Left colon (tissue), 2 donors: ENCODE measurements around the gene ZNF148. TPM values are rescaled to one million over a fixed set of nuclear protein-coding genes. Genes with fewer than 3 reads are reported as not detected.
A peak's percentile ranks its signal among the peaks of the same experiment; 100 is the strongest.
"Not testable (repeated sequence)": the region's sequence is repeated elsewhere in the genome, so short reads cannot be mapped to it uniquely, and the experiment has no call there.

Source experiments
- ATAC-seq: fragments of 200-7000 bp; cut with Tn5 transposase; one replicate; pipeline ENCODE4 v1.9.1; 2020; ENCODE audit warnings: mild to moderate bottlenecking, moderate library complexity
- DNase-seq, 2 donors: peaks; one replicate each; pipeline ENCODE4 v3.0.0-alpha.2; 2020
- intact Hi-C, 2 donors: fragments of 100-400 bp; cut with DNase I in 1 of 2; cut with micrococcal nuclease in 1 of 2; formaldehyde crosslinking; loops; one replicate each; pipeline versions ENCODE4 v1.11.2 to v1.14.0; 2022; cut with DNase I, micrococcal nuclease
- total RNA-seq, 2 donors: library from RNA; stranded (reverse); fragmentation: NEBNext Ultra II Directional; extraction: Animal tissue kit (Norgen Biotek cat#: 25700); gene quantifications; one replicate each; pipeline ENCODE4 v1.2.1, GENCODE V29; 2021
- donor health status: DM: no; HTN: no; CAD: no.
- donor health status: DM: yes; HTN: yes; CAD: no.

The ZNF148 gene
- total RNA-seq, 2 donors from 2014 or later, result 44.3 to 48.6 TPM

- no peak for ATAC-seq
- intact Hi-C loops, result no loop called here
Observed at GRCh38 chr3:125349055-125349454, 26.1 kb downstream of the ZNF148 start.

DNA sequence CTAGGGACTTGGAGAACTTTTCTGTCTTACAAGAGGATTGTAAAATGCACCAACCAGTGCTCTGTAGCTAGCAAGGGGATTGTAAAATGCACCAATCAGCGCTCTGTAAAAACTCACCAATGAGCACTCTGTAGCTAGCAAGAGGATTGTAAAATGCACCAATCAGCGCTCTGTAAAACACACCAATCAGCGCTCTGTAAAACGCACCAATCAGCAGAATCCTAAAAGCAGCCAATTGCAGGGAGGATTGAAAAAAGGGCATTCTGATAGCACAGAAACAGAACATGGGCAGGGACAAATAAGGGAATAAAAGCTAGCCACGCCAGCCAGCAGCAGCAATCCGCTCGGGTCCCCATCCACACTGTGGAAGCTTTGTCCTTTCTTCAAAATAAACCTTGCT, 31.8 kb downstream of the ZNF148 start:
- intact Hi-C loops, ATAC-seq, DNase-seq: not testable (repeated sequence)

More at GRCh38 chr3:125349055-125349454, 26.1 kb downstream of the ZNF148 start:
- DNase-seq, result no peak

GRCh38 chr3:125340121-125340520, 35.0 kb downstream of the ZNF148 start:
- DNase-seq (no peak), ATAC-seq (no peak)
- intact Hi-C loops, result no loop called here

GRCh38 chr3:125337506-125337905, 37.6 kb downstream of the ZNF148 start:
- intact Hi-C loops, result no loop called here
- DNase-seq (no peak), ATAC-seq (no peak)

- DNase-seq (no peak), ATAC-seq (no peak)
- intact Hi-C loops, result no loop called here
Observed at GRCh38 chr3:125334675-125335560, 40.2 kb downstream of the ZNF148 start.

DNA sequence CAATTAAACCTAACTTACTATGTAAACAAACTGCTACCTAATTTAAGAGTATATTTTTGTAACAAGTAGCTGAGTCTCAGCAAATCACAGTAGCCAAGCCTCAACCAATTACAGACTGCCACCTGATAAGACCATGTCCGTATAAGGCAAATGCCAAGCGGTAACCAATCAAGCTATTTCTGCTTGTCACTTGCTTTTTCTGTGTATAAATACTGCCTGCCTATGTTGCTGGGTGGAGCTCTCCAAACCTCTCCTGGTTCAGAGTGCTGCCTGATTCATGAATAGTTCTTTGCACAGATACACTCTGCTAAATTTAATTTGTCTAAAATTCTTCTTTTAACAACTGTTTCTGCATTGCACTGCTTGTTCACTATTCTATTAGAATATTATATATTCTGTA, 42.6 kb downstream of the ZNF148 start:
- intact Hi-C loops, result no loop called here
- peak; percentile 61 for ATAC-seq

DNA sequence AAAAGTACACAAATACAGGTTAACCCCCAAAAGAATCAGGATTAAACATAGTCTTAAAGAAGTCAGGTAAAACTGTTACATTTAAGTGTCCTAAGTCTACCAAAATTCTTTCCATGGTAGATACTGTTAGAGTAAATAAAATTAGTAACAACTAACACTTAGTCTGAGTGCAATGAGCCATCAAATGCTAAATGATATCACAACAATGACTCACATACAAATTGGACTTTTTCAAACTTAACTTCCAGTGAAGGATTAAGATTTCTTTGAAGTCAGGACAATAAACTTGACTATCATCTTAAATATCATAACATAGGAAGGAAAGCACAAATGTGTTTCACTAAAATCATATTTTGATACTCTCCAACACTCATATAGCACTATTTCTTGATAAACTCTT, 43.9 kb downstream of the ZNF148 start:
- intact Hi-C loops, result no loop called here
- ATAC-seq (no peak), DNase-seq (no peak)

More for the DNA sequence above, 42.6 kb downstream of the ZNF148 start:
- DNase-seq, result no peak

- no peak for DNase-seq
- no peak for ATAC-seq
- intact Hi-C loops, result no loop called here
Observed at GRCh38 chr3:125326957-125327356, 48.2 kb downstream of the ZNF148 start.

GRCh38 chr3:125325746-125326145, 49.4 kb downstream of the ZNF148 start:
- ATAC-seq (no peak), DNase-seq (no peak)
- intact Hi-C loops, result no loop called here

DNA sequence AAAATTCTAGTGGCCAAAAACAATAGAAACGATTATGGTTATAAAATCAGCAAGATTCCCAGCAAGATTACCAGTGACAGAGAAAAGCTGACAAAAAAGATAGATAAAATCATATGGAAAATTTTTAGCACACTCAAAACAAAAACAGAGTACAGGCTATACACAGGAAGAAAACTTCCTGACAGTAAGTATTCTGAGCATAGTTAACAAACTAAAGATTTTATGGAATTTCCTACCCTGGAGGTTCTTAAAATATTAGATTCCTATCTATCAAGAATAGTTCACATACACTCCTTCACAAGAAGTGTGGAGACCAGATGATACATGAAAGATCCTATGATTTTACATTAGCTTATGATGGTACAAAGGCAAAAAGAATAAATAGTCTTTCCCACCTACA, 50.8 kb downstream of the ZNF148 start:
- intact Hi-C loops, result no loop called here
- DNase-seq (no peak), ATAC-seq (no peak)

DNA sequence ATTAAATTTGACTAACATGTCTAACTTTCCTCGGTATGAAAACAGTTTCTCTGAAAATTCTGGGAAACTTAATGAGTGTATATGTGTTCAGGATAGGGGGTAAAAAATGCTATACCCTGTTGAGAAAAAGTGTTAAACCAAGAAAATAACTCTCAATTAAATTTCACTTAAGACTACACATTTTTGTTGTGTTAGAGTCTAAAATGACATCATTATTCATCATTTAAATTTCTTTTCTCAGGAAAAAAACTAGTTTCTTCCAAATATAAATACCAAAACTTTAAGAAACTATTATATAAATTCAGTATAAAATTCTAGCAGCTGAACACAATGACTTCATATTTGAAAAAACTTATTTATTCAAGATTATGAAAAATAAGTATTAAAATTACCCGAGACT, 52.2 kb downstream of the ZNF148 start:
- DNase-seq, result no peak
- intact Hi-C loops, result no loop called here
- ATAC-seq, result no peak

DNA sequence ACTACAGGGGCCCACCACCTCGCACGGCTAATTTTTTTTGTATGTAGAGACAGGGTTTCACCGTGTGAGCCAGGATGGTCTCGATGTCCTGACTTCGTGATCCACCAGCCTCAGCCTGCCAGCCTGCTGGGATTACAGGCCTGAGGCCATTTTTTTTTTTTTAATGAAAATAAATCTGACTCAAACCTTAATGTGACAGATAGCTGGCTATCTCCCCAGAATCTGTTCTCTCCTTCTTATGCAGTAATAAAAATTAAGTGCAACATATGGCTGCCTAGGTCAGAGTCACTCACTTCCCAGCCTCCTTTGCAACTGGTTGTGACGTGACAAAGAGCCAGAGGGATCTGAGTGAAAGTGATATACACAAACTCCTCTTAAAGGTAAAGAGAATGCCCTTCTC, 53.0 kb downstream of the ZNF148 start:
- ATAC-seq, result no peak
- intact Hi-C loops, result no loop called here
- no peak for DNase-seq

DNA sequence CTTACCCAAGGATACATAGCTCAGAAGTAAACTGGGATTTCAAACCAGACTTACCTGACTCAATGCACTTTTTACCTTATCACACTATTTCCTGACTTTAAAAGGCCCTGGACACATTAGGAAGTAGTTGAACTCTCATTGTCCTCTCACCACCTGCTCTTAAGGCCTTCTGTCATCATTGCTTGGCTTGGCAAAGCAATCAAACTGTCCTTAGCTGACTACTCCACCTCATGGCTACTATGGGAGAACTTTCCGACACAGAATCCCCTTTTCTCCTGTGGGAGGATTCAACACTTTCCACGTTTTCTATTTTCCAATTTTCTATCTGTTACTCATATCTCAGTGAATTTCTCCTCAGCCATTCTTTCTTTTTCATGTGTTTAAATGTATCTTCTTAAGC, 55.4 kb downstream of the ZNF148 start:
- no peak for ATAC-seq
- no peak for DNase-seq
- intact Hi-C loops, result no loop called here

GRCh38 chr3:125318871-125319270, 56.3 kb downstream of the ZNF148 start:
- intact Hi-C loops, result no loop called here
- ATAC-seq, result no peak
- DNase-seq, result no peak

- intact Hi-C loops, result no loop called here
- no peak for DNase-seq
- no peak for ATAC-seq
Observed at GRCh38 chr3:125318167-125318865, 56.8 kb downstream of the ZNF148 start.

GRCh38 chr3:125317761-125318160, 57.4 kb downstream of the ZNF148 start:
- DNase-seq, result no peak
- intact Hi-C loops, result no loop called here
- no peak for ATAC-seq

GRCh38 chr3:125316949-125317348, 58.2 kb downstream of the ZNF148 start:
- intact Hi-C loops, result no loop called here
- DNase-seq, result no peak
- ATAC-seq, result no peak

GRCh38 chr3:125316246-125316645, 58.9 kb downstream of the ZNF148 start:
- intact Hi-C loops, result no loop called here
- ATAC-seq (no peak), DNase-seq (no peak)

GRCh38 chr3:125313060-125313635, 62.0 kb downstream of the ZNF148 start:
- DNase-seq (no peak), ATAC-seq (no peak)
- intact Hi-C loops, result no loop called here

GRCh38 chr3:125310623-125311081, 64.5 kb downstream of the ZNF148 start:
- intact Hi-C loops, result no loop called here
- DNase-seq (peak; percentile 22 to 27), ATAC-seq (peak; percentile 80)
